WTC11 (cell line): ENCODE data around the gene HDAC9.

ENCODE experiments used
- ESRRA ChIP-seq: sonication (generic); formaldehyde crosslinking; IDR thresholded peaks from 2 replicates; pipeline ENCODE4 v1.8.1; 2022; ENCODE audit warnings: mild to moderate bottlenecking, missing genetic modification reagents, borderline replicate concordance
- TF ChIP-seq, protein P1 (sequence below): fragments of 200-600 bp; IDR thresholded peaks from 2 replicates; pipeline ENCODE4 v1.8.0; 2022; ENCODE audit warnings: antibody characterized with exemption
- TF ChIP-seq, protein P2 (sequence below): sonication (generic); formaldehyde crosslinking; IDR thresholded peaks from 2 replicates; pipeline ENCODE4 v1.8.1; 2022; ENCODE audit warnings: mild to moderate bottlenecking, moderate library complexity, missing genetic modification reagents

DNA sequence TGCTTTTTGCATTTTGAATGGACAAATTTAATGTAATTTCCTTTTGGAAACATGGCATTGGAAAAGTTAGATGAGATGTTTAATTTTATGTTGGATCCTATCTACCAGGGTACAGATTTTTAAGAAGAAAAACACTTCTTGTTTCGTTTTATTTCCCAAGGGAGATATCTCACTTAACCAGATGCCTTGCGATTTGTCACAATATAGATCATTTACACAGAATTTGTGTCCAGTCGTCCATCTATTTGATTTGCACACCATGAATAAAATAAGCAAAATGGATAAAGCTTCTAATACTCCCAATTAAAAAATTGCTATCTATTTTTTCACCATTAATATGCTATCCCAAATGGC, 25.7 kb downstream of the HDAC9 start:
- TF ChIP-seq, protein P1, sequence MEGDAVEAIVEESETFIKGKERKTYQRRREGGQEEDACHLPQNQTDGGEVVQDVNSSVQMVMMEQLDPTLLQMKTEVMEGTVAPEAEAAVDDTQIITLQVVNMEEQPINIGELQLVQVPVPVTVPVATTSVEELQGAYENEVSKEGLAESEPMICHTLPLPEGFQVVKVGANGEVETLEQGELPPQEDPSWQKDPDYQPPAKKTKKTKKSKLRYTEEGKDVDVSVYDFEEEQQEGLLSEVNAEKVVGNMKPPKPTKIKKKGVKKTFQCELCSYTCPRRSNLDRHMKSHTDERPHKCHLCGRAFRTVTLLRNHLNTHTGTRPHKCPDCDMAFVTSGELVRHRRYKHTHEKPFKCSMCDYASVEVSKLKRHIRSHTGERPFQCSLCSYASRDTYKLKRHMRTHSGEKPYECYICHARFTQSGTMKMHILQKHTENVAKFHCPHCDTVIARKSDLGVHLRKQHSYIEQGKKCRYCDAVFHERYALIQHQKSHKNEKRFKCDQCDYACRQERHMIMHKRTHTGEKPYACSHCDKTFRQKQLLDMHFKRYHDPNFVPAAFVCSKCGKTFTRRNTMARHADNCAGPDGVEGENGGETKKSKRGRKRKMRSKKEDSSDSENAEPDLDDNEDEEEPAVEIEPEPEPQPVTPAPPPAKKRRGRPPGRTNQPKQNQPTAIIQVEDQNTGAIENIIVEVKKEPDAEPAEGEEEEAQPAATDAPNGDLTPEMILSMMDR, result no peak
- TF ChIP-seq, protein P2, sequence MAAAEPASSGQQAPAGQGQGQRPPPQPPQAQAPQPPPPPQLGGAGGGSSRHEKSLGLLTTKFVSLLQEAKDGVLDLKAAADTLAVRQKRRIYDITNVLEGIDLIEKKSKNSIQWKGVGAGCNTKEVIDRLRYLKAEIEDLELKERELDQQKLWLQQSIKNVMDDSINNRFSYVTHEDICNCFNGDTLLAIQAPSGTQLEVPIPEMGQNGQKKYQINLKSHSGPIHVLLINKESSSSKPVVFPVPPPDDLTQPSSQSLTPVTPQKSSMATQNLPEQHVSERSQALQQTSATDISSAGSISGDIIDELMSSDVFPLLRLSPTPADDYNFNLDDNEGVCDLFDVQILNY, result no peak
- no peak for TF ChIP-seq ESRRA (CRISPR knock-in tag)
